Fibroblast of skin of right quadriceps (primary cell): ENCODE results near the gene ASPN.
"Not testable (repeated sequence)": the region's sequence is repeated elsewhere in the genome, so short reads cannot be mapped to it uniquely, and the experiment has no call there.

Source experiments
- DNase-seq: peaks from one replicate; pipeline ENCODE4 v3.0.0-alpha.2; 2013

Gene ASPN

GRCh38 chr9:92467041-92467440 lies 15.3 kb downstream of the ASPN start:
- DNase-seq, result no peak

- peak; percentile 93 for DNase-seq
Observed at GRCh38 chr9:92463984-92464383, 18.3 kb downstream of the ASPN start.

DNA sequence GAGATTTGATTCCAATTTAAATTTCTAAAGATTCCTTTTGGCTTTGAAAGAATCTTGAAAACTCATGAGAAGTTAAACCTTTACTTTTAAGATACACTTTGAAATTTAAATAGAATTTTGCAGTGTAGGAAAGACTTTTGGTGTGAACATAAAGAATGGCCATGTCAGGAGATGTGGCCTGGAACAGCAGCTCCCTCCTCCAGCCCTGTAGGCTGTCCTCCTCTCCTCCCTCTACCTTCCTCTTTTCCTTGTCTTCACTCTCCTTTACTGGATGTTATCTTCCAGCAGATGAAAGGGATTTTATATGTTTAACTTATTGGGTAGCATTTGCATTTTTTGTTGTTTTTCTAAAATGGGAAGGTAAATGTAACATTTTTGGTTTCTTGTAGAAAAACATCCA lies 18.9 kb downstream of the ASPN start:
- no peak for DNase-seq

- DNase-seq, result no peak
Observed at GRCh38 chr9:92457576-92457975, 24.7 kb downstream of the ASPN start.

DNA sequence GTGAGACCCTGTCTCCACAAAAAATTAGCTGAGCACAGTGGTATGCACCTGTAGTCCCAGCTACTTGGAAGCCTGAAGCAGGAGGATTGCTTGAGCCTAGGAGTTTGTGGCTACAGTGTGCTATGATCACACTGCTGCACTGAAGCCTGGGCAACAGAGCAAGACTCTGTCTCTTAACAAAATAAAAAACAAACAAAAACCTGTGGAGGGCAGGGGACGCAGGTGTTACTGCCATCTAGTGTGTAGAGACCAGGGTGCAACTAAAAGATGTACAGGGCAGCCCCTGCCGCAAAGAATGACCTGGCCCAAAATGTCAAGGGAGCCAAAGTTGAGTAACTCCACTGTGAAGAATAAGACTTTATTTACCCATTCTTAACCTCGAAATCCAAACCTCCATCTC lies 27.1 kb downstream of the ASPN start:
- DNase-seq, result no peak

DNA sequence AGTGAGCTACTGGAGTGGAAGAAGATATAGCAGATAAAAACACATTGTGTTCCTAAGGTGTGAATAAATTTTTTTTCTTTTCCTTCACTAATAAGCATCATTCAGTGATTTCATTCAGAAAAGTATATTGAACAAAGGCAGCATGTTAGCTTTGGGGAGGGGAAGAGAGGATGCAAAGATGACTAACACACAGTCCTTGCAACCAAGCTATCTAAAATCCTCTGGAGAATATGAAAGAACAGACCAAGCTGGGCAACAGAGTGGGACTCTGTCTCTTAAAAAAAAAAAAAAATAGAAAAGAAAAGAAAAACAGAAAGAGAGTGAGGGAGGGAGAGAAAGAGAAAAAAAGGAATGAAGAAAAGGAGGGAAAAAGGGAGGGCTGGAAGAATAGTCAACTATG lies 35.8 kb downstream of the ASPN start:
- no peak for DNase-seq

DNA sequence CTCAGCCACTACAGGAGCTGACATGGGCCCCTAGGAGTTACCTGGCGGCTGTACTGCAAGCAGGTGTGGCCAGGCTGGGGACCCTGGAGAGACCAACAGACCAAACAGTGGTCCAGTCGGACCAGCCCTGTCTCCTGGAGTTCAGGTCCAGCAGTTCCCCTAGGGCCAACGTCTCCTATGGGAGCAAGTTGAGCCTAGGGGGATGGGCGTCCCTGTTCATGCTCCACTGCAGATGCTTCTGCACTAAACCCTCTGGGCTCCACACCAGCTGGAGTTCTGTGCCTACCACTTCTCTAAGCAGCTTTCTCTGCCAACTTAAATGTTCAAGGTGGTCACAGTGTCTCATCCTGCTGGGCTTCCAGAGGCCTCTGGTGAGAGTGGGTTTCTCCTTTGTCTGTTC lies 37.5 kb downstream of the ASPN start:
- DNase-seq, result no peak

DNA sequence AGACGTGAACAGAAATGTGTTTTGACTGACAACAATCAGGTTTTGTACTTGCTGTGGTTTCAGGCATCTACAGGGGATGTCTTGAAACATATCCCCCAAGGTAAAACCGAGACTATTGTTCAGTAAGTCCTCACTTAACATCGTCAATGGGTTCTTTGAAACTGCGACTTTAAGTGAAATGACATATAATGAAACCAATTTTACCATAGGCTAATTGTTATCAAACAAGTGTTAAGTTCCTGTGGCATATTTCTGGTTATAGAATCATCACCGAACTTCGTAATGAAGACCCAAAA lies 41.6 kb downstream of the ASPN start:
- DNase-seq, result no peak

GRCh38 chr9:92439921-92440750 lies 42.2 kb downstream of the ASPN start:
- peak; percentile 24 for DNase-seq

DNA sequence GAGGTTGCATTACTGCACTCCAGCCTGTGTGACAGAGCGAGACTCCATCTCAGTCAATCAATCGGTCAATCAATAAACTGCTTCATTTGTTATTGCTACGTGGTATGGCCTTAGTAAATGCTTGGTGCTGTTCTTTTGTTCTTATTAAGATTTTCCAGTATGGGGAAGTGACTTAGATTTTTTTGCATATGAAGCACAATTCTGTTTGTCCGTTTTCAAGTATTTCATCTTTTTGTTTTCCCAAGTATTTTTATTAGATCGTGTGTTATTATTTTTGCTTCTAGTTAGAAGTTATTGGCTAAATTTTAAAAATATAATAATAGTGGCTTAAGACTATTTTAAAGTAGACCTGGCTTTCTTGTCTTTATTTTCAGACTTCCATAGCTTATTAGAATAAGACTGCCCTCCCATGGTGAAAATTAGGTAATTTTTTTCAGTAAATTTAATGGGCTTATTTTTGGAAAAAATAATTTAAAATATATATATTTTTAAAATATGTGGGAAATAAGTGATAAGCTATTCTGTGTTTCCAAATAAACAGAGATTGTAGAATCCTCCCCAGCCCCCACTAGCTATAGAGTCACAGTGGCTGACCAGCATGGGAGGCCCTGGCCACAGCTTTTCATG lies 43.3 kb downstream of the ASPN start:
- no peak for DNase-seq

- DNase-seq, result no peak
Observed at GRCh38 chr9:92435263-92435662, 47.0 kb downstream of the ASPN start.

DNA sequence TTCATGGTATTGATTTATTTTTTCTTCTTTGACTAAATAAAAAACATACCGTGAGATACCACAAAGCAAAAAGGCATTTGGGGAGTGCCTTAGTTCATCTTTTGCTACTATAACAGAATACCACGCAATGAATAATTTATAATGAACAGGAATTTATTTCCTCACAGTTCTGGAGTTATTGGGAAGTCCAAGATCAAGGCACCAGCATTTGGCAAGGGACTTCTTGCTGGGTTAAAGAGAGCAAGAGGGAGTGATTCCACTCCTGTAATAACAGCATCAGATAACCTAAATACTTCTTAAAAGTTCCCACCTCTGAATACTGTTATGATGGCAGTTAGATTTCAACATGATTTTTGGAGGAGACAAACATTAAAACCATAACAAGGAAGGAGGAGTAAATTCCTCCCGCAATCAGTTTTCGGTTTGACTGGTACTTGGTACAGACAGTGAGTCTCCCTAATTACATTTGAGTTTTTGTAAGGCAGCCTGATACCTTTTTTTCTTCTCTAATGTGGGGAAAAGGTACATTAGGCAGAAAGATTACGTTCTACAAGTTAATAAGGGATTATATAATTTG lies 49.2 kb downstream of the ASPN start:
- no peak for DNase-seq

DNA sequence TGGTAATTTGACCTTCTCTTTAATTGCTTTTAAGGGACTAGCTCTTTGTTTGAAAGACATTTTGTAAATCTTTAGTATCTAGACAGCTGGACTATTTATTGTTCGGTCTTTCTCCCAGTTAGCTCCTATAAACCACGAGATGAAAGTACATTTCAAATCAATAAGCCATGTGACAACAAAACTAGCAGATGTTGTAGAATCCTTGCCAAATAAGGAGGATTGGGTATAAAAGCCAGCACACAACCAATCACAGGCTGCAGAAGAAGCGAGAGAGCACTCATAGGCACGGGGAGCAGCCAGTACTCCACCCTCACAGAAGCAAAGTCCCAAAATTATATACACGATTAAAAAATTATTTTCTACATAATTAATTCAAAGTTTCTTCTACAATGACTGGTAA lies 50.0 kb downstream of the ASPN start:
- DNase-seq, result no peak

DNA sequence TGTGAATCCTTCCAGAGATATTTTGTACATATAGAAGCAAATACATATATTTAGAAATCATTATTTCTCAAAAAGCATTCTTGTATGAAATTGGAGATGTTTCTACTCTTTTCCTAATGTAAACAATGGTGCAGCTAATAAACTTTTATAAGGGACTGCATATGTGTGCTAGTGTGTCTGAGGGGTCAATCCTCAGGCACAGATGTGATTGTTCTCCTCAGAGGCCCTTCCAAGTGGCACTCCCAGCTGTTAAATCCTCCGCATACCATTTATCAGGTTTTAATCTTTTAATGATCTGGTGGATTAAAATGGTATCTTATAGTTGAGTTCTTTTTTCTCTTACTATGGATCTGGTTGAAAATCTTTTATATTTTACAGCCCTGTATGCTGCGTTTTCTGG lies 52.5 kb downstream of the ASPN start:
- DNase-seq, result no peak

DNA sequence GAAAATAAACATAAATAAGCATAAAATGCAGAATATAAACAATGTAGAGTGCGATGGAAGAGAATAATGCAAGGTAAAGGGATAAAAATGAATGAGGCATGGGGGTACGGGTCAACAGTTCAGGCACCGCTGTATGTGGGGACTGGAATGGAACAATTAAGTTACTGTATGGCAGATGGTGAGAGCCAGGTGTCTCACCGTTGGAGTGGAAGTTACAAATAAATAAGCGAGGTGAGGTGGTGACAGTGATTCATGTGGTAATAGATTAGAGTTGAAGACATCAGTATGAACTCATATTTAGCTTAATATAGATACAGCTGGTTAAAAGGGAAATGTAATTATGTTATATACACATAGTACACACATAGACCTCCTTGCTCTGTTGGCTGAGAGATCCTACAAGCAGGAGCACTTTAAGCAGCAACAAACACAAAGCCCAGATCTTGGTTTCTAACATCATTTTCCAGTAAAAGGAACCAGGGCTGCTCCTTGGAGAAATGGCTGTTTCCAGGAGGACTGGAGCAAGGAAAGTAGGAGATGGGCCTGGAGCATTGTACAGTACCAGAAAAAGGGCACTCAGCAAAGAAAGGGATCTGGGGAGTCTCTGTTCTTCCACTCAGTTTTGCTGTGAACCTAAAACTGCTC lies 55.7 kb downstream of the ASPN start:
- no peak for DNase-seq

GRCh38 chr9:92425474-92425873 lies 56.8 kb downstream of the ASPN start:
- DNase-seq, result peak; percentile 74

DNA sequence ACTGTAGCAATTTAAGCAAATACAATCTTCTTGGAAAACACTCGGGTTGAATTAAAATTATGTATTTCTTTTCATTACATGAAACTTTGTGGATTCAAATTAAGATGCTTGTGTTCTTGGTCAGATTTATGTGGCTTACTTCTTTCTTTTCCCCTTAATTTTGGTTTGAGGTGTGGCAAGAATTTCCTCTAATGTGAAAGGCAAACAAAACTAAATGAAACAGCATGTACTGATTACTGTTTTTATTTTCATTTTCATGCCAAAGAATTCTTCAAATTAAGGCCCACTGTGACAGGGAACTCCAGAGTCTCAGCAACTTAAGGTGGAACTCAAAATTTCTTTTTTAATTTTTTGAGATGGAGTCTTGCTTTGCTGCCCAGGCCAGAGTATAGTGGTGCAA lies 58.0 kb downstream of the ASPN start, which contains the start of gene OMD:
Gene OMD (minus strand): TSS at position 132 of the 400 bp plus-strand sequence. CDS start 6,913 bp downstream, outside the sequence.
- DNase-seq, result peak; percentile 62

- no peak for DNase-seq
Observed at GRCh38 chr9:92423612-92424011, 58.7 kb downstream of the ASPN start.

- DNase-seq, result no peak
Observed at GRCh38 chr9:92422611-92423338, 59.5 kb downstream of the ASPN start.

- no peak for DNase-seq
Observed at GRCh38 chr9:92414566-92414965, 67.7 kb downstream of the ASPN start.

- not testable (repeated sequence) for DNase-seq
Observed at GRCh38 chr9:92411157-92411556, 71.1 kb downstream of the ASPN start.

- no peak for DNase-seq
Observed at GRCh38 chr9:92408747-92409478, 73.4 kb downstream of the ASPN start.
